ENCODE results near the gene AP2A2. TPM values are rescaled to one million over a fixed set of nuclear protein-coding genes. Genes with fewer than 3 reads are reported as not detected.
A peak's percentile ranks its signal among the peaks of the same experiment; 100 is the strongest.

The AP2A2 gene
- total RNA-seq, 2 donors from 2014 or later: 99.0 to 109 TPM

DNA sequence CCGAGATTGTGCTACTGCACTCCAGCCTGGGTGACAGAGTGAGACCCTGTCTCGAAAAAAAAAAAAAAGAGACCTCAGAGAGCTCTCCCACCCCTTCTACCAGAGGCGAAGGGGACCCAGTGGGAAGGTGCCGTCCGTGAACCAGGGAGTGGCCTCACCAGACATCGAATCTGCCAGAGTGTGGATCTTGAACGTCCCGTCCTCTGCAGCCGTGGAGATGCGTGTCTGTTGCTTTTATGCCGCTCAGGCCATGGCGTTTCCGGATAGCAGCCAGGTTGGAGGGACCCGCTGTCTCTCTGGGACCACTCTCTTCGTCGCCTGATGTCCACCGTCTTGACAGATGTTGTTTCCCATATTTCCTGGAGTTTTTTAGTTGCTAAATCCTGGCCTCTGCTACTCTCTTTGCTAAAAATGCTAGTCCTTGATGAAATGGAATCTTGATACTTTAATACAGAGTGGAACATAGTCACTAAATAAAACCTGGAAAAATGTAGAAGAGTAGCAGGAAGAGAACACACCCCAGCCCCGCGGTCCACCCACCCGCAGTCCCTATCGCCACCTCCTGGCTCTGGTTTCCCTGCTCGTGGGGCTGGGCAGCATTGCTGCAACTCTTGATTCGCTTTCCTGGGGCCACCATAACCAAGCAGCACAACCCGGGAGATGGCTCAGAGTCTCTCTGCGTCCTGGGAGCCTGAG lies 122.9 kb downstream of the AP2A2 start:
- TF ChIP-seq, protein P1, sequence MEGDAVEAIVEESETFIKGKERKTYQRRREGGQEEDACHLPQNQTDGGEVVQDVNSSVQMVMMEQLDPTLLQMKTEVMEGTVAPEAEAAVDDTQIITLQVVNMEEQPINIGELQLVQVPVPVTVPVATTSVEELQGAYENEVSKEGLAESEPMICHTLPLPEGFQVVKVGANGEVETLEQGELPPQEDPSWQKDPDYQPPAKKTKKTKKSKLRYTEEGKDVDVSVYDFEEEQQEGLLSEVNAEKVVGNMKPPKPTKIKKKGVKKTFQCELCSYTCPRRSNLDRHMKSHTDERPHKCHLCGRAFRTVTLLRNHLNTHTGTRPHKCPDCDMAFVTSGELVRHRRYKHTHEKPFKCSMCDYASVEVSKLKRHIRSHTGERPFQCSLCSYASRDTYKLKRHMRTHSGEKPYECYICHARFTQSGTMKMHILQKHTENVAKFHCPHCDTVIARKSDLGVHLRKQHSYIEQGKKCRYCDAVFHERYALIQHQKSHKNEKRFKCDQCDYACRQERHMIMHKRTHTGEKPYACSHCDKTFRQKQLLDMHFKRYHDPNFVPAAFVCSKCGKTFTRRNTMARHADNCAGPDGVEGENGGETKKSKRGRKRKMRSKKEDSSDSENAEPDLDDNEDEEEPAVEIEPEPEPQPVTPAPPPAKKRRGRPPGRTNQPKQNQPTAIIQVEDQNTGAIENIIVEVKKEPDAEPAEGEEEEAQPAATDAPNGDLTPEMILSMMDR (IDR thresholded peaks at IDR 0.05): no peak
- no peak overlapping the region for H3K27ac ChIP-seq
- H3K4me3 ChIP-seq: no peak overlapping the region
- H3K36me3 ChIP-seq: no peaks in the 10 kb centered on the region
- H3K4me1 ChIP-seq (ENCODE audit: control insufficient read depth in 1 of 2, low read depth in 2 of 2): no peaks in the 10 kb centered on the region
- no peaks in the 10 kb centered on the region for H3K27me3 ChIP-seq (replicated peaks; ENCODE audit: insufficient read depth)
- no peaks in the 10 kb centered on the region for H3K9me3 ChIP-seq
- ATAC-seq (ENCODE audit: insufficient number of reproducible peaks, low FRiP score, low read depth) (no peak), DNase-seq (ENCODE audit: low spot score) (no peak)

DNA sequence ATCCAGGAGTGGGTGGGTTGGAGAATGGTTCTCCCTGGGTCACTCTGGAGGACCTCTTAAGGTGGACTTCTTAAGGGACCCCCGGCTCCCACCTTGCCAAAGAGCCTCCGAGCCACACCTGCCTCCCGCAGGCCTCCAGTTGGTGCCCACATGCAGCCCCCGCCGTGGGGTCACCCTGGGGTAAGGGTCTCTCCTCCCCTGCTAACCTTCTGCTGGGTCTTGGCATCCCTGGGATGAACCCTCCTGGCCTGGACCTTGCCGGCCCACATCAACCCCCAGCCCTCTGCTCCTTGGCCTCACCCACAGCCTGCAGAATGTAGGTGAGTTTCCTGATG lies 123.4 kb downstream of the AP2A2 start:
- no peak for ATAC-seq (ENCODE audit: insufficient number of reproducible peaks, low FRiP score, low read depth)
- H3K27me3 ChIP-seq (replicated peaks; ENCODE audit: insufficient read depth): no peaks in the 10 kb centered on the region

DNA sequence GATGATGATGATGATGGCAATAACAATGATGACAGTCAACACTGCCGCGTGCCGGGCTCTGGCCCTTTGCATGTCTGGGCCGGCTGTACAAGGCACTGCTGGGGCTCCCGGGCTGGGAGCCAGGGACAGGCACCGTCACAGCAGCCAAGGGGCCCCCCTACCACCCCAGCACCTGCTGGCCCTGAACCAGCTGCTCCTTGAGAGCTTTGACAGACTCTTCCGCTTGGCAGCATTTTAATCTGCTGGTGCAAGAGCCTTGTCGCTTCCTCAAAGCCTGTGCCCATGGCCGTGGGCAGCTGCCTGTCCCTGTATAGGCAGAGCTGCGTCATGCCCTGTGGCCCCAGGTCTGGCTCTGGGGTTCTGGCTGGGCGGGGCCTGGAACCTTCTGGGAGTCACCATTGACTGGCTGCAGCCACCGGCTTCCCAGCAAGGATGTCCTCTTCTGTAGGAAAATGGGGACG lies 123.8 kb downstream of the AP2A2 start:
- Histone ChIP-seq H3K36me3 (no peaks in the 10 kb centered on the region), H3K9me3 (no peaks in the 10 kb centered on the region), H3K4me1 (ENCODE audit: control insufficient read depth in 1 of 2, low read depth in 2 of 2) (no peaks in the 10 kb centered on the region), H3K27me3 (replicated peaks; ENCODE audit: insufficient read depth) (no peaks in the 10 kb centered on the region), H3K4me3 (no peak overlapping the region), H3K27ac (no peak overlapping the region)
- TF ChIP-seq, protein P1 (IDR thresholded peaks at IDR 0.05): no peak
- ATAC-seq (ENCODE audit: insufficient number of reproducible peaks, low FRiP score, low read depth) (no peak), DNase-seq (ENCODE audit: low spot score) (no peak)

More for the DNA sequence above, 123.4 kb downstream of the AP2A2 start:
- H3K27ac ChIP-seq: no peak overlapping the region
- H3K4me1 ChIP-seq (ENCODE audit: control insufficient read depth in 1 of 2, low read depth in 2 of 2): no peaks in the 10 kb centered on the region
- H3K9me3 ChIP-seq: no peaks in the 10 kb centered on the region
- no peak overlapping the region for H3K4me3 ChIP-seq
- no peak for DNase-seq (ENCODE audit: low spot score)
- H3K36me3 ChIP-seq: no peaks in the 10 kb centered on the region
- TF ChIP-seq, protein P1 (IDR thresholded peaks at IDR 0.05): no peak

DNA sequence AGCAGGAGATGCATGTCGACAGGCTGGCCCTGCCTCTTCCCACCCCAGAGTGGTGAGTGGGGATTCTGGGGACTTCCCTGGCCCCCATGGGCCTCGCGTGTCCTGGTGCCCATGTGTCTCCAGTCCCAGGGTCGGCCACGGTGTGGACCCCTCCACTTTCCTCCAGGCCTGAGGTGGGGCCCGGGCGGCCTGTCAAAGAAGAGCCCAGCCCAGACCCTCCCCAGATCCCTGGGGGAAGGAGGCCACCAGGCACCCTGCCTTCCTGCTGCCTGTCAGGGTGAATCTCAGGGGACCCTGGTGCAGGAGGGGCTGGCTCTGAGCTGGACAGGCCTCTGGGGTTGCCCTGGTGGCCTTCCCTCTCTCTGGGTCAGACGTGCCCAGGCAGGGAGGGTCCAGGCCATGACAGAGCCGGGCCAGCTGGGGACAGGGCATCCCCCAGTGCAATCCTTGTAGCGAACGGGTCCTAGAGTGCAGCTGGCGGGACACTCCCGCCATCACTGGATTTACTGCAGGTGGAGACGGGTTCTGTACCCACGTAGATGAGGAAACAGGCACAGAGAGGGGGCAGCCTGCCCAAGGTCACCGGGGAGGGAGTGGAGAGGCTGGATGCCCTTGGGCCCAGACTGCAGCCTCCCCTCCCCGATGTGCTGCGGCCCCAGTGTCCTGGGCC lies 124.4 kb downstream of the AP2A2 start:
- Histone ChIP-seq H3K27me3 (replicated peaks; ENCODE audit: insufficient read depth) (no peaks in the 10 kb centered on the region), H3K4me3 (no peak overlapping the region), H3K36me3 (no peaks in the 10 kb centered on the region), H3K4me1 (ENCODE audit: control insufficient read depth in 1 of 2, low read depth in 2 of 2) (no peaks in the 10 kb centered on the region), H3K9me3 (no peaks in the 10 kb centered on the region), H3K27ac (no peak overlapping the region)
- no peak for ATAC-seq (ENCODE audit: insufficient number of reproducible peaks, low FRiP score, low read depth)
- TF ChIP-seq, protein P1 (IDR thresholded peaks at IDR 0.05): no peak
- no peak for DNase-seq (ENCODE audit: low spot score)

DNA sequence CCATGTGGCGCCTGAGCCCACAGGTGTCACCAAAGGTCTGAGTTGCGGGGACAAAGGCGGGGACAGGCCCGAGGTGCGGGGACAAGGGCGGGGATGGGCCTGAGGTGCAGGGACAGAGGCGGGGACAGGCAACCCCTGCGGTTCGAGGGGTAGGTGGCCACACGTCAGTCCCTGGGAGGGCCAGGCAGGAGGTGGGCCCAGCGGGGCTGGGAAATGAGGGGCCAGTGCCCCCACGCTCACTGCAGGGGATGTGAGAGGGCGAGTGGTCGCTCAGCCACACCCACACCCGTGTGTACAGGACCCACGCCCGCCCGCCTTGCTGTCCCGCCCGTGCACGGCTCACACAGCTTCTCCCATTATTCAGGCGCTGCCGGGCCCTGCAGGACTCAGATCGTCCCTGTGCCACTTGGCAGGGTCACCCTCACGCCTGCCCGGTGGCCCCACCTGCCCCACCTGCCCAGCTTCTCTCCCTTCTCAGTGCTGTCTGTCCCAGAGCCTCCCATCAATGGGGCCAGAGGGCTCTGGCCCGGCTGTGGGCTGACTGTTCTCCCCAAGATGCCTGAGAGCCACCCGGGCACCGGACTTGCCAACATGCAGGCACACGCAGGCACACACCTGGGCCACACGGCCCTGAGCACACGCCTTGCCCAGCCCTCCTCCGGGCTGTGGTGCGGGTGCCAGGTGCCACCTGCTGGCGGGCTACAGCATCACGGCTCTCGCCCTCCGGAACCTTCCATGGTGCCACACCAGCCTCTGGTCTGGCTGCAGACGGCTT lies 125.1 kb downstream of the AP2A2 start:
- Histone ChIP-seq H3K27ac (no peak overlapping the region), H3K4me3 (no peak overlapping the region), H3K9me3 (no peaks in the 10 kb centered on the region), H3K4me1 (ENCODE audit: control insufficient read depth in 1 of 2, low read depth in 2 of 2) (no peaks in the 10 kb centered on the region), H3K27me3 (replicated peaks; ENCODE audit: insufficient read depth) (no peaks in the 10 kb centered on the region), H3K36me3 (no peaks in the 10 kb centered on the region)
- TF ChIP-seq, protein P1 (IDR thresholded peaks at IDR 0.05): peak; percentile 76
- no peak for DNase-seq (ENCODE audit: low spot score)
- no peak for ATAC-seq (ENCODE audit: insufficient number of reproducible peaks, low FRiP score, low read depth)

Measured in thoracic aorta (tissue), 2 donors.